Naive thymus-derived CD4-positive, alpha-beta T cell (primary cell): ENCODE measurements around the gene DAB2. TPM values are rescaled to one million over a fixed set of nuclear protein-coding genes. Genes with fewer than 3 reads are reported as not detected.
A peak's percentile ranks its signal among the peaks of the same experiment; 100 is the strongest.

Experiments used
- ATAC-seq: fragments of 150-1000 bp; cut with Tn5 transposase; 2 replicates; pipeline ENCODE4 v1.10.0; 2021; ENCODE audit warnings: mild to moderate bottlenecking, moderate library complexity
- CTCF ChIA-PET: fragments of 350-600 bp; sonication (Branson Sonifier 250); formaldehyde crosslinking; loops from one replicate; lab custom pipeline; 2021; ENCODE audit warnings: antibody characterized with exemption; lab: Charles Lee
- POLR2A ChIA-PET: fragments of 350-600 bp; sonication (Branson Sonifier 250); formaldehyde crosslinking; loops from one replicate; lab custom pipeline; 2021; ENCODE audit warnings: antibody characterized with exemption, inconsistent platforms; lab: Charles Lee
- DNase-seq, 9 donors: peaks; one replicate each; pipeline versions ENCODE4 v3.0.0 to v3.0.0-alpha.2; 2020 to 2022; ENCODE audit warnings: mixed read lengths in 1 of 9
- H3K27ac ChIP-seq: one replicate; pipeline ENCODE4 v1.7.0; 2013; ENCODE audit warnings: mild to moderate bottlenecking, low read depth, low read length, moderate library complexity
- H3K27me3 ChIP-seq, 2 donors: one replicate each; pipeline ENCODE4 v1.7.0; 2013; ENCODE audit warnings: low read length in 2 of 2, mild to moderate bottlenecking in 2 of 2, moderate library complexity in 2 of 2; ENCODE audit not compliant: control insufficient read depth in 2 of 2, insufficient read depth in 2 of 2
- H3K36me3 ChIP-seq, 3 experiments: 1 replicate in 2 of 3; 2 replicates in 1 of 3; pipeline ENCODE4 v1.7.0; 2013; ENCODE audit warnings: low read length in 3 of 3, mild to moderate bottlenecking in 3 of 3, moderate library complexity in 1 of 3; ENCODE audit not compliant: insufficient read depth in 3 of 3, control insufficient read depth in 2 of 3
- H3K4me1 ChIP-seq, 2 donors: one replicate each; pipeline ENCODE4 v1.7.0; 2013; ENCODE audit warnings: low read length in 2 of 2, mild to moderate bottlenecking in 2 of 2, moderate library complexity in 1 of 2; ENCODE audit not compliant: control insufficient read depth in 2 of 2, insufficient read depth in 2 of 2
- H3K4me3 ChIP-seq: 2 replicates; pipeline ENCODE4 v1.7.0; 2013; ENCODE audit warnings: mild to moderate bottlenecking, low read length
- H3K9me3 ChIP-seq, 3 experiments: 1 replicate in 2 of 3; 2 replicates in 1 of 3; pipeline ENCODE4 v1.7.0; 2013; ENCODE audit warnings: low read length in 3 of 3; ENCODE audit not compliant: control insufficient read depth in 2 of 3
- H3K27ac Mint-ChIP-seq, 9 donors: one replicate each; pipeline ENCODE4 v1.8.0; 2020 to 2022; ENCODE audit warnings: mixed read lengths in 9 of 9, mild to moderate bottlenecking in 8 of 9, moderate library complexity in 5 of 9, inconsistent platforms in 2 of 9
- H3K27me3 Mint-ChIP-seq, 5 donors: one replicate each; pipeline ENCODE4 v1.8.0; 2021 to 2022; ENCODE audit warnings: mixed read lengths in 5 of 5, mild to moderate bottlenecking in 1 of 5
- H3K36me3 Mint-ChIP-seq, 5 donors: one replicate each; pipeline ENCODE4 v1.8.0; 2020 to 2022; ENCODE audit warnings: mixed read lengths in 5 of 5, mild to moderate bottlenecking in 3 of 5, inconsistent platforms in 1 of 5
- H3K4me1 Mint-ChIP-seq, 7 donors: one replicate each; pipeline ENCODE4 v1.8.0; 2020 to 2022; ENCODE audit warnings: mixed read lengths in 7 of 7, mild to moderate bottlenecking in 3 of 7, inconsistent platforms in 1 of 7
- H3K4me3 Mint-ChIP-seq, 10 donors: one replicate each; pipeline ENCODE4 v1.8.0; 2020 to 2022; ENCODE audit warnings: mild to moderate bottlenecking in 10 of 10, mixed read lengths in 10 of 10, moderate library complexity in 6 of 10, inconsistent platforms in 2 of 10
- H3K9me3 Mint-ChIP-seq, 11 donors: one replicate each; pipeline ENCODE4 v1.8.0; 2020 to 2022; ENCODE audit warnings: mixed read lengths in 11 of 11, mild to moderate bottlenecking in 4 of 11, inconsistent platforms in 1 of 11, moderate library complexity in 1 of 11
- intact Hi-C, 2 donors: fragments of 100-400 bp; cut with micrococcal nuclease; formaldehyde crosslinking; loops; one replicate each; pipeline ENCODE4 v1.15.1; 2023
- polyA plus RNA-seq, 2 donors: library from polyadenylated mRNA; unstranded; fragments of 300-500 nt; fragmentation: Illumina TruSeq; gene quantifications; one replicate each; pipeline ENCODE4 v1.2.3, GENCODE V29; 2021
- total RNA-seq, 6 experiments: library from RNA in 5 of 6; stranded (reverse) in 5 of 6; gene quantifications; 1 replicate in 5 of 6; 2 replicates in 1 of 6; pipeline ENCODE4 v1.2.3 and lab custom pipeline; 2021 to 2026

The DAB2 gene
- total and polyA plus RNA-seq, 7 experiments from 2014 or later = 1.0 to 6.3 (median 5.8) TPM; not detected in 3

GRCh38 chr5:39432696-39433530, 8.1 kb upstream of the DAB2 start:
- H3K4me3 ChIP-seq = no peak overlapping the region
- DNase-seq (no peak), ATAC-seq (no peak)
- H3K9me3 Mint-ChIP-seq = no peaks in the 10 kb centered on the region
- H3K27me3 Mint-ChIP-seq = peaks cover 15 to 27% (median 20%) of the 10 kb centered on the region in 5 donors
- no peaks in the 10 kb centered on the region for H3K36me3 ChIP-seq
- no peaks in the 10 kb centered on the region for H3K27me3 ChIP-seq
- H3K9me3 ChIP-seq = no peaks in the 10 kb centered on the region
- peaks cover 0 to 5% (median 0%) of the 10 kb centered on the region in 7 donors for H3K4me1 Mint-ChIP-seq
- POLR2A ChIA-PET = no interaction called here
- H3K4me1 ChIP-seq = no peaks in the 10 kb centered on the region
- H3K27ac ChIP-seq = no peak overlapping the region
- no peak overlapping the region for H3K27ac Mint-ChIP-seq
- no peak overlapping the region for H3K4me3 Mint-ChIP-seq
- CTCF ChIA-PET = no interaction called here
- H3K36me3 Mint-ChIP-seq = no peaks in the 10 kb centered on the region
- intact Hi-C loops = no loop called here

- intact Hi-C loops = no loop called here
- no peak overlapping the region for H3K27ac ChIP-seq
- peaks cover 38 to 47% (median 40%) of the 10 kb centered on the region in 5 donors for H3K27me3 Mint-ChIP-seq
- no peaks in the 10 kb centered on the region for H3K4me1 ChIP-seq
- H3K27ac Mint-ChIP-seq = no peak overlapping the region
- ChIA-PET POLR2A (no interaction called here), CTCF (no interaction called here)
- DNase-seq = no peak
- no peaks in the 10 kb centered on the region for H3K36me3 Mint-ChIP-seq
- no peak for ATAC-seq
- H3K9me3 ChIP-seq = no peaks in the 10 kb centered on the region
- peaks cover 4 to 6% of the 10 kb centered on the region in 2 donors for H3K27me3 ChIP-seq
- H3K9me3 Mint-ChIP-seq = no peaks in the 10 kb centered on the region
- H3K4me3 ChIP-seq = no peak overlapping the region
- H3K4me3 Mint-ChIP-seq = no peak overlapping the region
- no peaks in the 10 kb centered on the region for H3K36me3 ChIP-seq
- H3K4me1 Mint-ChIP-seq = no peaks in the 10 kb centered on the region
Measured at GRCh38 chr5:39430461-39430860, 5.7 kb upstream of the DAB2 start.

- no peak for ATAC-seq
- no peak overlapping the region for H3K27ac ChIP-seq
- no peaks in the 10 kb centered on the region for H3K36me3 ChIP-seq
- no peak overlapping the region for H3K4me3 ChIP-seq
- ChIA-PET POLR2A (no interaction called here), CTCF (no interaction called here)
- H3K9me3 ChIP-seq = no peaks in the 10 kb centered on the region
- Mint-ChIP-seq H3K27me3 (peaks cover 42 to 56% (median 45%) of the 10 kb centered on the region in 5 donors), H3K4me1 (peaks cover 0 to 10% (median 0%) of the 10 kb centered on the region in 7 donors), H3K27ac (no peak overlapping the region), H3K9me3 (no peaks in the 10 kb centered on the region), H3K36me3 (no peaks in the 10 kb centered on the region), H3K4me3 (no peak overlapping the region)
- H3K27me3 ChIP-seq = peaks cover 4 to 18% of the 10 kb centered on the region in 2 donors
- intact Hi-C loops = no loop called here
- DNase-seq = no peak
- H3K4me1 ChIP-seq = peaks cover 0 to 5% of the 10 kb centered on the region in 2 donors
Measured at GRCh38 chr5:39428640-39429039, 3.9 kb upstream of the DAB2 start.

- Mint-ChIP-seq H3K4me3 (no peak overlapping the region), H3K27me3 (peaks cover 45 to 66% (median 49%) of the 10 kb centered on the region in 5 donors), H3K36me3 (no peaks in the 10 kb centered on the region), H3K9me3 (no peaks in the 10 kb centered on the region), H3K4me1 (peaks cover 0 to 10% (median 4%) of the 10 kb centered on the region in 7 donors), H3K27ac (peak overlapping the region in 1 of 9 donors; percentile 4)
- H3K27ac ChIP-seq = no peak overlapping the region
- H3K4me1 ChIP-seq = peaks cover 0 to 5% of the 10 kb centered on the region in 2 donors
- H3K9me3 ChIP-seq = no peaks in the 10 kb centered on the region
- ATAC-seq (no peak), DNase-seq (no peak)
- H3K36me3 ChIP-seq = no peaks in the 10 kb centered on the region
- intact Hi-C loops = no loop called here
- H3K4me3 ChIP-seq = no peak overlapping the region
- POLR2A ChIA-PET = no interaction called here
- CTCF ChIA-PET = no interaction called here
- H3K27me3 ChIP-seq = peaks cover 4 to 19% of the 10 kb centered on the region in 2 donors
Measured at GRCh38 chr5:39427633-39428032, 2.9 kb upstream of the DAB2 start.

- no peak overlapping the region for H3K4me3 ChIP-seq
- no peaks in the 10 kb centered on the region for H3K36me3 ChIP-seq
- intact Hi-C loops = no loop called here
- CTCF ChIA-PET = no interaction called here
- Mint-ChIP-seq H3K4me1 (peaks cover 0 to 11% (median 4%) of the 10 kb centered on the region in 7 donors), H3K27ac (no peak overlapping the region), H3K4me3 (no peak overlapping the region), H3K27me3 (peaks cover 45 to 68% (median 48%) of the 10 kb centered on the region in 5 donors), H3K9me3 (no peaks in the 10 kb centered on the region), H3K36me3 (no peaks in the 10 kb centered on the region)
- no peak overlapping the region for H3K27ac ChIP-seq
- ATAC-seq (no peak), DNase-seq (no peak)
- H3K4me1 ChIP-seq = peaks cover 0 to 5% of the 10 kb centered on the region in 2 donors
- H3K27me3 ChIP-seq = peaks cover 4 to 19% of the 10 kb centered on the region in 2 donors
- POLR2A ChIA-PET = no interaction called here
- no peaks in the 10 kb centered on the region for H3K9me3 ChIP-seq
Measured at GRCh38 chr5:39427229-39427628, 2.4 kb upstream of the DAB2 start.

GRCh38 chr5:39426746-39427105, 1.9 kb upstream of the DAB2 start:
- ATAC-seq = no peak
- no peak for DNase-seq
- POLR2A ChIA-PET = no interaction called here
- no peak overlapping the region for H3K27ac Mint-ChIP-seq
- H3K27me3 Mint-ChIP-seq = peaks cover 45 to 70% (median 48%) of the 10 kb centered on the region in 5 donors
- peaks cover 0 to 5% of the 10 kb centered on the region in 2 donors for H3K4me1 ChIP-seq
- intact Hi-C loops = no loop called here
- no peaks in the 10 kb centered on the region for H3K9me3 ChIP-seq
- no peak overlapping the region for H3K4me3 ChIP-seq
- H3K27ac ChIP-seq = no peak overlapping the region
- H3K9me3 Mint-ChIP-seq = no peaks in the 10 kb centered on the region
- H3K4me1 Mint-ChIP-seq = peaks cover 0 to 12% (median 4%) of the 10 kb centered on the region in 7 donors
- no peaks in the 10 kb centered on the region for H3K36me3 ChIP-seq
- peaks cover 4 to 19% of the 10 kb centered on the region in 2 donors for H3K27me3 ChIP-seq
- H3K36me3 Mint-ChIP-seq = no peaks in the 10 kb centered on the region
- H3K4me3 Mint-ChIP-seq = no peak overlapping the region
- CTCF ChIA-PET = no interaction called here
